SK-N-SH (cell line): ENCODE measurements around the gene SLC2A13. TPM values are rescaled to one million over a fixed set of nuclear protein-coding genes. Genes with fewer than 3 reads are reported as not detected.

Experiments used
- CTCF ChIA-PET: fragments of 300-600, 350-600 bp; formaldehyde crosslinking; extraction: SDS; loops from one replicate; lab custom pipeline; 2021; lab: Yijun Ruan, JAX
- POLR2A ChIA-PET: fragments of 350-600 bp; sonication (Branson Sonifier 250); formaldehyde crosslinking; extraction: SDS; loops from one replicate; lab custom pipeline; 2020; ENCODE audit warnings: antibody characterized with exemption, inconsistent platforms; lab: Yijun Ruan, JAX
- DNase-seq: peaks from one replicate; pipeline ENCODE4 v3.0.0; 2012
- H2AFZ ChIP-seq: fragments of 200-600 bp; sonication (generic); 2 replicates; pipeline ENCODE4 v1.8.1; 2016; ENCODE audit warnings: antibody characterized with exemption, mild to moderate bottlenecking, low read depth
- H3F3A ChIP-seq: fragments of 200-600 bp; sonication (generic); replicated peaks from 2 replicates; pipeline ENCODE3; 2016; ENCODE audit warnings: antibody characterized with exemption, mild to moderate bottlenecking; ENCODE audit not compliant: insufficient read depth
- H3K27ac ChIP-seq, 2 experiments: fragments of 200-500 bp in 1 of 2; fragments of 200-600 bp in 1 of 2; sonication (Bioruptor generic) in 1 of 2; sonication (generic), shearing (Covaris generic) in 1 of 2; 2 replicates each; pipeline versions ENCODE4 v1.5.1 to v1.6.1; 2014 to 2016; ENCODE audit warnings: low read depth in 2 of 2, inconsistent platforms in 1 of 2, low read length in 1 of 2, mild to moderate bottlenecking in 1 of 2, mixed read lengths in 1 of 2
- H3K27me3 ChIP-seq: fragments of 200-600 bp; sonication (generic), shearing (Covaris generic); 2 replicates; pipeline ENCODE4 v1.6.1; 2016; ENCODE audit warnings: mixed run types; ENCODE audit not compliant: insufficient read depth
- H3K36me3 ChIP-seq, 2 experiments: fragments of 200-500 bp in 1 of 2; fragments of 200-600 bp in 1 of 2; sonication (Bioruptor generic) in 1 of 2; sonication (generic) in 1 of 2; replicated peaks in 1 of 2; 2 replicates each; pipeline versions ENCODE3 to v1.5.1; 2014 to 2016; ENCODE audit warnings: low read length in 1 of 2, mild to moderate bottlenecking in 1 of 2; ENCODE audit not compliant: insufficient read depth in 2 of 2, control insufficient read depth in 1 of 2
- H3K4me1 ChIP-seq, 2 experiments: fragments of 200-500 bp in 1 of 2; fragments of 200-600 bp in 1 of 2; sonication (Bioruptor generic) in 1 of 2; sonication (generic), shearing (Covaris generic) in 1 of 2; 2 replicates each; pipeline versions ENCODE4 v1.5.1 to v1.6.1; 2014 to 2016; ENCODE audit warnings: low read depth in 1 of 2, low read length in 1 of 2, mixed run types in 1 of 2; ENCODE audit not compliant: insufficient read depth in 2 of 2, control insufficient read depth in 1 of 2
- H3K4me2 ChIP-seq: fragments of 200-600 bp; sonication (generic), shearing (Covaris generic); 2 replicates; pipeline ENCODE4 v1.6.1; 2017; ENCODE audit warnings: mixed run types
- H3K4me3 ChIP-seq, 2 experiments: fragments of 200-500 bp in 1 of 2; fragments of 200-600 bp in 1 of 2; sonication (Bioruptor generic) in 1 of 2; sonication (generic), shearing (Covaris generic) in 1 of 2; 2 replicates each; pipeline versions ENCODE4 v1.5.1 to v1.8.1; 2014 to 2016; ENCODE audit warnings: low read depth in 2 of 2, inconsistent platforms in 1 of 2, low read length in 1 of 2, mild to moderate bottlenecking in 1 of 2, mixed read lengths in 1 of 2, moderate library complexity in 1 of 2
- H3K79me2 ChIP-seq: fragments of 200-600 bp; sonication (generic); 2 replicates; pipeline ENCODE4 v1.8.1; 2017; ENCODE audit warnings: mild to moderate bottlenecking; ENCODE audit not compliant: insufficient read depth
- H3K9ac ChIP-seq: fragments of 200-600 bp; sonication (generic); 2 replicates; pipeline ENCODE4 v1.6.1; 2017; ENCODE audit warnings: mixed run types
- H3K9me2 ChIP-seq: fragments of 200-600 bp; sonication (generic); 2 replicates; pipeline ENCODE4 v1.6.1; 2017; ENCODE audit warnings: mixed run types
- H3K9me3 ChIP-seq: fragments of 200-600 bp; sonication (generic); 2 replicates; pipeline ENCODE4 v1.6.1; 2017; ENCODE audit warnings: mixed run types, mild to moderate bottlenecking, moderate library complexity
- H4K20me1 ChIP-seq: fragments of 200-600 bp; sonication (generic); 2 replicates; pipeline ENCODE4 v1.6.1; 2017; ENCODE audit warnings: mild to moderate bottlenecking, mixed run types; ENCODE audit not compliant: insufficient read depth
- CHD2 ChIP-seq: fragments of 150-350 bp; IDR thresholded peaks from 2 replicates; pipeline ENCODE4 v1.6.1; 2018; ENCODE audit warnings: low read length; ENCODE audit not compliant: partially characterized antibody
- EZH2phosphoT487 ChIP-seq: fragments of 200-600 bp; sonication (generic); IDR thresholded peaks from 2 replicates; pipeline ENCODE4 v1.6.1; 2017; ENCODE audit warnings: low read depth, mixed run types, mild to moderate bottlenecking, antibody characterized with exemption, moderate library complexity, borderline replicate concordance
- FOSL2 ChIP-seq: IDR thresholded peaks from 2 replicates; pipeline ENCODE4 v1.4.0; 2012; ENCODE audit warnings: low read depth, mild to moderate bottlenecking, moderate library complexity, borderline replicate concordance
- FOXJ3 ChIP-seq: sonication (generic); formaldehyde crosslinking; IDR thresholded peaks from 2 replicates; pipeline ENCODE4 v1.5.1; 2020; ENCODE audit warnings: mild to moderate bottlenecking, missing genetic modification reagents
- FOXM1 ChIP-seq: IDR thresholded peaks from 2 replicates; pipeline ENCODE4 v1.4.0; 2012; ENCODE audit warnings: low read depth, mild to moderate bottlenecking
- GABPA ChIP-seq: IDR thresholded peaks from 2 replicates; pipeline ENCODE4 v1.4.0; 2012; ENCODE audit warnings: low read depth, mild to moderate bottlenecking
- GATA2 ChIP-seq: sonication (generic); formaldehyde crosslinking; IDR thresholded peaks from 2 replicates; pipeline ENCODE4 v1.5.0; 2020; ENCODE audit warnings: mild to moderate bottlenecking, missing genetic modification reagents
- NFIC ChIP-seq: IDR thresholded peaks from 2 replicates; pipeline ENCODE4 v1.4.0; 2012; ENCODE audit warnings: borderline replicate concordance
- SMC3 ChIP-seq: IDR thresholded peaks from 2 replicates; pipeline ENCODE4 v1.6.1; 2012; ENCODE audit warnings: low read depth, low read length, improper control_type of control experiment
- TCF12 ChIP-seq: IDR thresholded peaks from 2 replicates; pipeline ENCODE4 v1.4.0; 2012
- TEAD4 ChIP-seq: IDR thresholded peaks from 2 replicates; pipeline ENCODE4 v1.4.0; 2012; ENCODE audit warnings: mild to moderate bottlenecking, borderline replicate concordance; ENCODE audit not compliant: insufficient read depth
- YY1 ChIP-seq: IDR thresholded peaks from 2 replicates; pipeline ENCODE4 v1.4.0; 2012; ENCODE audit warnings: low read depth, mild to moderate bottlenecking
- WGBS: methylation state at CpG from one replicate; pipeline ENCODE4 v1.1.6; 2017; ENCODE audit warnings: low lambda C conversion rate; 5-methylcytosine and 5-hydroxymethylcytosine counted together
- polyA plus RNA-seq, 3 experiments: library from polyadenylated mRNA; depleted of rRNA; stranded (reverse); fragments of >200 nt; gene quantifications; 2 replicates each; pipeline ENCODE4 v1.2.3, GENCODE V29; 2012
- TF ChIP-seq, protein P1 (sequence below): fragments of 200-600 bp; sonication (generic); IDR thresholded peaks from 2 replicates; pipeline ENCODE4 v1.6.1; 2017; ENCODE audit warnings: antibody characterized with exemption, mild to moderate bottlenecking, moderate library complexity
- TF ChIP-seq, protein P2 (sequence below): IDR thresholded peaks from 2 replicates; pipeline ENCODE4 v1.4.0; 2012; ENCODE audit warnings: low read depth
- TF ChIP-seq, protein P3 (sequence below): IDR thresholded peaks from 2 replicates; pipeline ENCODE4; 2012

Gene SLC2A13
- polyA plus RNA-seq, 1 of the 3 experiments (the other 2 are of a cell fraction): 0.21 TPM

DNA sequence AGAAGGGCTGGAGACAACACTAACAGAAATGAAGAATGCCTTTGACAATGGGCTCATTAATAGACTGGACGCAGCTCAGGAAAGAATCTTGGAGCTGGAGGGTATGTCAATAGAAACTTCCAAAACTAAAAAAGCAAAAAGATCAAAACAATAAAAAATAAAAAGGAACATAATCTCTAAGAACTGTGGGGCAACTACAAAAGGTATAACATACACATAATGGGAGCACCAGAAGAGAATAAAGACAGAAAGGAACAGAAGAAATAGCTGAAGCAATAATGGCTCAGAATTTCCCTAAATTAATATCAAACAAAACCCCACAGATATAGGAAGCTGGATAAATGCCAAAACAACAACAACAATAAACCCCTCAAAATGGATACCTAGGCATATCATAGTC, 362.2 kb downstream of the SLC2A13 start:
- Histone ChIP-seq H3K4me2 (no peak overlapping the region), H3K9ac (no peak overlapping the region), H3K27me3 (no peaks in the 10 kb centered on the region), H3K27ac (no peak overlapping the region), H3K79me2 (no peaks in the 10 kb centered on the region), H3K9me3 (no peaks in the 10 kb centered on the region), H3K36me3 (no peaks in the 10 kb centered on the region), H2AFZ (no peak overlapping the region), H3K4me1 (no peaks in the 10 kb centered on the region), H3K9me2 (no peaks in the 10 kb centered on the region), H3K4me3 (no peak overlapping the region), H3F3A (no peaks in the 10 kb centered on the region), H4K20me1 (no peaks in the 10 kb centered on the region)
- TF ChIP-seq GABPA: no peak
- TF ChIP-seq, protein P1, sequence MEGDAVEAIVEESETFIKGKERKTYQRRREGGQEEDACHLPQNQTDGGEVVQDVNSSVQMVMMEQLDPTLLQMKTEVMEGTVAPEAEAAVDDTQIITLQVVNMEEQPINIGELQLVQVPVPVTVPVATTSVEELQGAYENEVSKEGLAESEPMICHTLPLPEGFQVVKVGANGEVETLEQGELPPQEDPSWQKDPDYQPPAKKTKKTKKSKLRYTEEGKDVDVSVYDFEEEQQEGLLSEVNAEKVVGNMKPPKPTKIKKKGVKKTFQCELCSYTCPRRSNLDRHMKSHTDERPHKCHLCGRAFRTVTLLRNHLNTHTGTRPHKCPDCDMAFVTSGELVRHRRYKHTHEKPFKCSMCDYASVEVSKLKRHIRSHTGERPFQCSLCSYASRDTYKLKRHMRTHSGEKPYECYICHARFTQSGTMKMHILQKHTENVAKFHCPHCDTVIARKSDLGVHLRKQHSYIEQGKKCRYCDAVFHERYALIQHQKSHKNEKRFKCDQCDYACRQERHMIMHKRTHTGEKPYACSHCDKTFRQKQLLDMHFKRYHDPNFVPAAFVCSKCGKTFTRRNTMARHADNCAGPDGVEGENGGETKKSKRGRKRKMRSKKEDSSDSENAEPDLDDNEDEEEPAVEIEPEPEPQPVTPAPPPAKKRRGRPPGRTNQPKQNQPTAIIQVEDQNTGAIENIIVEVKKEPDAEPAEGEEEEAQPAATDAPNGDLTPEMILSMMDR: no peak
- TF ChIP-seq EZH2phosphoT487: no peak
- TF ChIP-seq YY1: no peak
- no peak for TF ChIP-seq FOSL2
- no peak for TF ChIP-seq NFIC
- DNase-seq: no peak
- POLR2A ChIA-PET: no interaction called here
- CTCF ChIA-PET: interaction anchor here (0.9 kb wide), 1 partner anchor 247 kb away, joined by 3 read pairs; no protein-coding TSS in a partner anchor
- WGBS: 43% methylated on average over 1 of the region's 1 CpG

DNA sequence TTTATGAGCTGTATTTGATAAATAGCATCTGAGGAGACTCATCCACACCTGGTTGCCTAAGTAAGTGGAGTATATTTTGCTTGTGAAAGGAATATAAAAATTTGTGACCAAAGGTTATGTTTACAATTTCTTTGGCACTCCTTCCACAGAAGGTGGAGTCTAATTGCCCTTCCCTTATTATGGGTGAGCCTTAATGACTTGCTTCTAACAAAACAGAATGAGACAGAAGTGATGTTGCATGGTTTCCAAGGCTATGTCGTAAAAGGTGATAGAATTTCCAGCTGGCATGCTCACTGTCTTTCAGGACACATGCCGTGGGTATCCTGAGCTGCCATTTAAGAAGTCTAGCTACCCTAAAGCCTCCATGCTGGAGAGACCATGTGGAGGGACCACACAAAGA, 369.5 kb downstream of the SLC2A13 start:
- CTCF ChIA-PET: no interaction called here
- TF ChIP-seq FOXJ3 (no peak), CHD2 (no peak), TEAD4 (no peak), SMC3 (no peak), TCF12 (no peak), FOXM1 (no peak), GABPA (no peak), GATA2 (CRISPR knock-in tag) (no peak)
- TF ChIP-seq, protein P2, sequence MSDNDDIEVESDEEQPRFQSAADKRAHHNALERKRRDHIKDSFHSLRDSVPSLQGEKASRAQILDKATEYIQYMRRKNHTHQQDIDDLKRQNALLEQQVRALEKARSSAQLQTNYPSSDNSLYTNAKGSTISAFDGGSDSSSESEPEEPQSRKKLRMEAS: no peak
- TF ChIP-seq, protein P3, sequence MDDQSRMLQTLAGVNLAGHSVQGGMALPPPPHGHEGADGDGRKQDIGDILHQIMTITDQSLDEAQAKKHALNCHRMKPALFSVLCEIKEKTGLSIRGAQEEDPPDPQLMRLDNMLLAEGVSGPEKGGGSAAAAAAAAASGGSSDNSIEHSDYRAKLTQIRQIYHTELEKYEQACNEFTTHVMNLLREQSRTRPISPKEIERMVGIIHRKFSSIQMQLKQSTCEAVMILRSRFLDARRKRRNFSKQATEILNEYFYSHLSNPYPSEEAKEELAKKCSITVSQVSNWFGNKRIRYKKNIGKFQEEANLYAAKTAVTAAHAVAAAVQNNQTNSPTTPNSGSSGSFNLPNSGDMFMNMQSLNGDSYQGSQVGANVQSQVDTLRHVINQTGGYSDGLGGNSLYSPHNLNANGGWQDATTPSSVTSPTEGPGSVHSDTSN: no peak
- Histone ChIP-seq H3K4me2 (no peak overlapping the region), H3K79me2 (no peaks in the 10 kb centered on the region), H4K20me1 (no peaks in the 10 kb centered on the region), H3K27ac (no peak overlapping the region), H3F3A (no peaks in the 10 kb centered on the region), H3K9ac (no peak overlapping the region), H3K9me2 (no peaks in the 10 kb centered on the region), H3K4me1 (no peaks in the 10 kb centered on the region), H2AFZ (no peak overlapping the region), H3K9me3 (no peaks in the 10 kb centered on the region), H3K36me3 (no peaks in the 10 kb centered on the region), H3K4me3 (no peak overlapping the region), H3K27me3 (no peaks in the 10 kb centered on the region)
- POLR2A ChIA-PET: no interaction called here
- no peak for DNase-seq
- 18% methylated on average over 2 of the region's 2 CpGs for WGBS
